Type B pancreatic cell (in vitro differentiated cells): ENCODE measurements around the gene IFFO2. TPM values are rescaled to one million over a fixed set of nuclear protein-coding genes. Genes with fewer than 3 reads are reported as not detected.
A peak's percentile ranks its signal among the peaks of the same experiment; 100 is the strongest.

Experiments
- DNase-seq: peaks from one replicate; pipeline ENCODE4 v3.0.0; 2021; ENCODE audit warnings: mixed read lengths; ENCODE audit not compliant: unreplicated experiment; ENCODE audit errors: extremely low spot score
- H3K27ac Mint-ChIP-seq: 2 replicates; pipeline ENCODE4 v1.8.0; 2021; ENCODE audit warnings: mild to moderate bottlenecking, mixed read lengths
- H3K27me3 Mint-ChIP-seq: 2 replicates; pipeline ENCODE4 v1.8.0; 2021; ENCODE audit warnings: mixed read lengths
- H3K36me3 Mint-ChIP-seq: 2 replicates; pipeline ENCODE4 v1.8.0; 2021; ENCODE audit warnings: mixed read lengths
- H3K4me1 Mint-ChIP-seq: one replicate; pipeline ENCODE4 v1.8.0; 2021; ENCODE audit warnings: mixed read lengths; ENCODE audit not compliant: unreplicated experiment
- H3K4me3 Mint-ChIP-seq: 2 replicates; pipeline ENCODE4 v1.8.0; 2021; ENCODE audit warnings: mild to moderate bottlenecking, mixed read lengths
- H3K9me3 Mint-ChIP-seq: 2 replicates; pipeline ENCODE4 v1.8.0; 2021; ENCODE audit warnings: mixed read lengths
- CTCF ChIP-seq: fragments of 200-600 bp; sonication (generic); conservative IDR thresholded peaks from 2 replicates; pipeline ENCODE4 v1.5.0; 2021; ENCODE audit warnings: antibody characterized with exemption, mild to moderate bottlenecking
- total RNA-seq: library from RNA; stranded (reverse); gene quantifications from 2 replicates; pipeline ENCODE4 v1.2.1, GENCODE V29; 2021; ENCODE audit warnings: low replicate concordance

IFFO2 gene
- total RNA-seq, 1 donor from 2014 or later: 11.3 TPM

- H3K27ac Mint-ChIP-seq: no peak overlapping the region
- H3K4me1 Mint-ChIP-seq: peaks cover 47% of the 10 kb centered on the region
- H3K9me3 Mint-ChIP-seq: no peaks in the 10 kb centered on the region
- no peaks in the 10 kb centered on the region for H3K36me3 Mint-ChIP-seq
- no peaks in the 10 kb centered on the region for H3K27me3 Mint-ChIP-seq
- no peak for TF ChIP-seq CTCF
- DNase-seq: no peak
- no peak overlapping the region for H3K4me3 Mint-ChIP-seq
Observed at GRCh38 chr1:18923756-18924211, 32.7 kb downstream of the IFFO2 start.

DNA sequence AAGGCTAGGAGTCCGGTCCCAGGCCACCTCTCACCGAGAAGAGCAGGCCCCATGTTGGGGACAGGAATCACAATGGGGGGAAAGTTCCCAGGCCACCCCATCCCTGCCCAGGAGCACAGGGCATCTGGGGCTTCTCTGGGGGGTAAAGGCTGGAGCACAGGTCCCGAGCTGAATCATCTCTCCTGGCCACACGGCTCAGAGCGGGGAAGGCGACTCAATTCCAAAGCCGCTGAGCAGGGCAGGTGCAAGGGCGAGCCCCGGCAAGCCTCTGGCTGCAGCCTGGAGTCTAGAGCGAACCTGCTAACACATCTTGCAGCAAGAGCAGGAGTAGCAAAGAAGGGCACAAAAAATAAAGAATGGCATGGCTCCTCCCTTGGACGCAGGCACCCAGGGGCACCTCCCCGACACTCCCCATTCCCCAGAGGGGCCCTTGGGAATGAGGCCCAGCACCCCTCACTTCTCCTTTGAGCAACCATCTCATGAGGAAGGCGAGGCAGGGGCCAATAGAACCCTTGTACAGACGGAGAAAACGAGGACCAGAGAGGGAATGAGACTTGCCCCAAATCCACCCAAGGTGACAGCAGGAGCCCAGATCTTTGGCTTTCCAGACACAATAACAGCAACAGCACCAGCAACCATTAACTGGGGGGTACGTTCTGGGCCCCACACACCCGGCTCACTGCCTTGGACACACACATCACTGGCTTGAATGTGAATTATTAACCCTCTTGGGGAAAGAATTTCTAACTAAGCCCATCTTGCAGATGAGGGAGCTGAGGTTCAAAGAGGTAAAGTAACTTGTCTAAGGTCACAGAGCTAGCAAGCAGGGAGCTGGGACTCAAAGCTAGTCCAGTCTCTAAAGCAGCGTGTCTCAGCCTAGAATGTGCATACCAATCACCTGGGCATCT, 33.4 kb downstream of the IFFO2 start:
- DNase-seq: no peak
- no peaks in the 10 kb centered on the region for H3K27me3 Mint-ChIP-seq
- no peaks in the 10 kb centered on the region for H3K9me3 Mint-ChIP-seq
- peak overlapping the region; percentile 63 for H3K27ac Mint-ChIP-seq
- peak overlapping the region; percentile 21 for H3K4me3 Mint-ChIP-seq
- H3K36me3 Mint-ChIP-seq: no peaks in the 10 kb centered on the region
- TF ChIP-seq CTCF: no peak
- H3K4me1 Mint-ChIP-seq: peaks cover 47% of the 10 kb centered on the region

- TF ChIP-seq CTCF: peak; percentile 22
- no peaks in the 10 kb centered on the region for H3K9me3 Mint-ChIP-seq
- DNase-seq: no peak
- H3K4me3 Mint-ChIP-seq: no peak overlapping the region
- H3K27me3 Mint-ChIP-seq: no peaks in the 10 kb centered on the region
- H3K36me3 Mint-ChIP-seq: no peaks in the 10 kb centered on the region
- H3K27ac Mint-ChIP-seq: peak overlapping the region; percentile 63
- H3K4me1 Mint-ChIP-seq: peaks cover 41% of the 10 kb centered on the region
Observed at GRCh38 chr1:18922319-18922726, 34.2 kb downstream of the IFFO2 start.

- no peak overlapping the region for H3K4me3 Mint-ChIP-seq
- peak overlapping the region; percentile 63 for H3K27ac Mint-ChIP-seq
- TF ChIP-seq CTCF: no peak
- no peaks in the 10 kb centered on the region for H3K27me3 Mint-ChIP-seq
- H3K36me3 Mint-ChIP-seq: no peaks in the 10 kb centered on the region
- peaks cover 39% of the 10 kb centered on the region for H3K4me1 Mint-ChIP-seq
- no peaks in the 10 kb centered on the region for H3K9me3 Mint-ChIP-seq
- DNase-seq: no peak
Observed at GRCh38 chr1:18921516-18922251, 34.8 kb downstream of the IFFO2 start.

DNA sequence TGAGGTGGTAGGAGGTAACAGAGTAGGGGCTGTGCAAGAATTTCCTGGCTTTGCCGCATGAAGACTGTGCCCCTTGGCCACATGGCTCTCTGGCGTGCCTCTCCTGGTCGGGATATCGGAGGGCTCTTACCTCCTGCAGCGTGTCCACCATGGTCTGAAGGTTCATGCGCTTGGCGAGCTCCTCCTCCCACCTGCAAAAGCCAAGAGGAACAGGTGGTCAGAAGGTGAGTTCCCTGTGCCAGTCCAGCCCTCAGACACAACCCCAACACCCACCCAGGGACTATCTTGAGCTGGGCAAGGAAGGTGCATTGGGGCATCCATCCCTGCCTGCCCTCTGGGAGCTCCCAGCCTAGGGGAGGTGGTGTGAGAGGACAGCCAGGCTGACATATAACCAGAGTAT, 35.5 kb downstream of the IFFO2 start:
- no peak for DNase-seq
- H3K4me1 Mint-ChIP-seq: peaks cover 37% of the 10 kb centered on the region
- no peaks in the 10 kb centered on the region for H3K9me3 Mint-ChIP-seq
- no peak for TF ChIP-seq CTCF
- H3K27me3 Mint-ChIP-seq: no peaks in the 10 kb centered on the region
- H3K4me3 Mint-ChIP-seq: no peak overlapping the region
- H3K27ac Mint-ChIP-seq: no peak overlapping the region
- H3K36me3 Mint-ChIP-seq: no peaks in the 10 kb centered on the region
